Fibroblast of lung (primary cell): Measurements from ENCODE around the gene XXYLT1. TPM values are rescaled to one million over a fixed set of nuclear protein-coding genes. Genes with fewer than 3 reads are reported as not detected.

Source experiments
- DNase-seq, 2 donors: peaks; one replicate each; pipeline versions ENCODE4 v3.0.0 to v3.0.0-alpha.2; 2010; ENCODE audit warnings: low read depth in 2 of 2
- H2AFZ ChIP-seq: 2 replicates; pipeline ENCODE4 v1.5.1; 2012; ENCODE audit warnings: low read length, control low read depth, inconsistent platforms
- H3K27ac ChIP-seq: 2 replicates; pipeline ENCODE4 v1.5.1; 2011; ENCODE audit warnings: low read length, control low read depth; ENCODE audit not compliant: insufficient read depth
- H3K27me3 ChIP-seq: 2 replicates; pipeline ENCODE4 v1.5.1; 2011; ENCODE audit warnings: mild to moderate bottlenecking, low read length; ENCODE audit not compliant: control insufficient read depth, insufficient read depth
- H3K36me3 ChIP-seq: 2 replicates; pipeline ENCODE4 v1.5.1; 2011; ENCODE audit warnings: low read length; ENCODE audit not compliant: control insufficient read depth, insufficient read depth
- H3K4me1 ChIP-seq: 2 replicates; pipeline ENCODE4 v1.5.1; 2011; ENCODE audit warnings: low read length; ENCODE audit not compliant: control insufficient read depth, insufficient read depth; ENCODE audit errors: extremely low read depth
- H3K4me2 ChIP-seq: 2 replicates; pipeline ENCODE4 v1.5.1; 2011; ENCODE audit warnings: low read length, control low read depth; ENCODE audit not compliant: insufficient read depth; ENCODE audit errors: extremely low read depth
- H3K4me3 ChIP-seq, 4 experiments: fragments of 200-600 bp in 1 of 4; sonication (generic) in 1 of 4; replicated peaks in 1 of 4; 2 replicates each; pipeline ENCODE4 v1.5.1; 2011 to 2016; ENCODE audit warnings: low read length in 4 of 4, low read depth in 3 of 4, mild to moderate bottlenecking in 3 of 4, control low read depth in 2 of 4, inconsistent platforms in 1 of 4, mixed read lengths in 1 of 4; ENCODE audit not compliant: insufficient read depth in 1 of 4; ENCODE audit errors: control extremely low read depth in 1 of 4
- H3K79me2 ChIP-seq: 2 replicates; pipeline ENCODE4 v1.5.1; 2012; ENCODE audit warnings: mild to moderate bottlenecking, low read length, inconsistent platforms; ENCODE audit not compliant: control insufficient read depth, insufficient read depth
- H3K9ac ChIP-seq: 2 replicates; pipeline ENCODE4 v1.5.1; 2011; ENCODE audit warnings: mild to moderate bottlenecking, low read length, control low read depth; ENCODE audit not compliant: insufficient read depth
- H3K9me3 ChIP-seq: 2 replicates; pipeline ENCODE4 v1.5.1; 2012; ENCODE audit warnings: low read depth, low read length; ENCODE audit not compliant: control insufficient read depth, insufficient read depth
- H4K20me1 ChIP-seq: 2 replicates; pipeline ENCODE4 v1.5.1; 2011; ENCODE audit warnings: low read length; ENCODE audit not compliant: control insufficient read depth, insufficient read depth; ENCODE audit errors: extremely low read depth
- EZH2 ChIP-seq: IDR thresholded peaks from 2 replicates; pipeline ENCODE4 v1.5.1; 2012; ENCODE audit warnings: low read length, control low read depth, mild to moderate bottlenecking; ENCODE audit errors: missing control alignments
- polyA plus RNA-seq, 2 donors: library from polyadenylated mRNA; depleted of rRNA in 1 of 2; stranded (reverse) in 1 of 2; unstranded in 1 of 2; fragments of >200 nt; gene quantifications; 2 replicates each; pipeline ENCODE4 v1.2.1, GENCODE V29; 2011 to 2012; ENCODE audit warnings: missing spikeins in 1 of 2
- total RNA-seq: library from RNA; depleted of rRNA; stranded (reverse); fragments of >200 nt; gene quantifications from 2 replicates; pipeline ENCODE4 v1.2.1, GENCODE V29; 2014
- TF ChIP-seq, protein P1 (sequence below), 2 donors: IDR thresholded peaks in 1 of 2; conservative IDR thresholded peaks in 1 of 2; 1 replicate in 1 of 2; 2 replicates in 1 of 2; pipeline ENCODE4 v1.5.1; 2011 to 2012; ENCODE audit warnings: low read length in 2 of 2, control low read depth in 1 of 2, inconsistent platforms in 1 of 2, low read depth in 1 of 2, mild to moderate bottlenecking in 1 of 2

Gene XXYLT1
- total and polyA plus RNA-seq, 2 donors (not counting 1 experiment from before 2014, with no cell fraction given), result 12.4 to 18.5 TPM

GRCh38 chr3:195159117-195159813, 111.7 kb downstream of the XXYLT1 start:
- no peaks in the 10 kb centered on the region for H4K20me1 ChIP-seq
- H3K4me2 ChIP-seq, result no peak overlapping the region
- no peaks in the 10 kb centered on the region for H3K79me2 ChIP-seq
- H3K4me3 ChIP-seq, result no peak overlapping the region
- H3K9me3 ChIP-seq, result no peaks in the 10 kb centered on the region
- H2AFZ ChIP-seq, result no peak overlapping the region
- DNase-seq, result no peak
- H3K36me3 ChIP-seq, result peaks cover 1% of the 10 kb centered on the region
- H3K27ac ChIP-seq, result peak overlapping the region; percentile 90
- H3K4me1 ChIP-seq, result peaks cover 28% of the 10 kb centered on the region
- no peak overlapping the region for H3K9ac ChIP-seq
- H3K27me3 ChIP-seq, result no peaks in the 10 kb centered on the region
- no peak for TF ChIP-seq EZH2
- TF ChIP-seq, protein P1, sequence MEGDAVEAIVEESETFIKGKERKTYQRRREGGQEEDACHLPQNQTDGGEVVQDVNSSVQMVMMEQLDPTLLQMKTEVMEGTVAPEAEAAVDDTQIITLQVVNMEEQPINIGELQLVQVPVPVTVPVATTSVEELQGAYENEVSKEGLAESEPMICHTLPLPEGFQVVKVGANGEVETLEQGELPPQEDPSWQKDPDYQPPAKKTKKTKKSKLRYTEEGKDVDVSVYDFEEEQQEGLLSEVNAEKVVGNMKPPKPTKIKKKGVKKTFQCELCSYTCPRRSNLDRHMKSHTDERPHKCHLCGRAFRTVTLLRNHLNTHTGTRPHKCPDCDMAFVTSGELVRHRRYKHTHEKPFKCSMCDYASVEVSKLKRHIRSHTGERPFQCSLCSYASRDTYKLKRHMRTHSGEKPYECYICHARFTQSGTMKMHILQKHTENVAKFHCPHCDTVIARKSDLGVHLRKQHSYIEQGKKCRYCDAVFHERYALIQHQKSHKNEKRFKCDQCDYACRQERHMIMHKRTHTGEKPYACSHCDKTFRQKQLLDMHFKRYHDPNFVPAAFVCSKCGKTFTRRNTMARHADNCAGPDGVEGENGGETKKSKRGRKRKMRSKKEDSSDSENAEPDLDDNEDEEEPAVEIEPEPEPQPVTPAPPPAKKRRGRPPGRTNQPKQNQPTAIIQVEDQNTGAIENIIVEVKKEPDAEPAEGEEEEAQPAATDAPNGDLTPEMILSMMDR (conservative IDR thresholded peaks at IDR 0.05 in 1 of 2, IDR thresholded peaks at IDR 0.05 in 1 of 2; ENCODE audit: low read depth in 1 of 2, low read length in 2 of 2), result no peak

DNA sequence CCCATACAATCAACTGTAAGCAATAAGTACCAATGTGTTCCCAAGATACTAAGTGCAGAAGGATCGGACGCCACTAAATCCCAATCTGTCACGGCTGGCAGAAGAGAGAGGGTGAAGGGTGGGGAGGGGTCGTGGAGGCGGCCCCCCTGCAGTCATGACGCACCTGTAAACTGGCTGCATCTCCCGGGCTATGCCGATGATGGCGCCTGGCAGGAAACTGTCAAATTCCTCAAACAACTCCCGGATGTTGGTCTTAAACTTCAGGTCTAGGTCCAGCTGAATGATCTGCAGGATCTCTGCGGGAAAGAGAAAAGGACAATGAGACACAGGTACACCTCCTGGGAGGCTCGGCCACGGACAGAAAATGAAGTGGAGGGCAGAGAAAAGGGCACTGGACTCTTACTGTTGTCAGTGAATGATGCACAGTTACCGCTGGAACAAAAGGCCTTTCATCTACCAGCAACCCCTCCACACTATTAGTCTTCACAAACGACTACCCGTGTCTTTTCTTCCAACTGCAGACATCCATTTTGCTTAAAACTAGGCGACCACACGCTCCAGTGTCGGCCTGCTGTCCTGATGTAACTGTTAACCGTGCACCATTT, 114.6 kb downstream of the XXYLT1 start:
- Histone ChIP-seq H4K20me1 (no peaks in the 10 kb centered on the region), H3K27me3 (no peaks in the 10 kb centered on the region), H2AFZ (no peak overlapping the region), H3K36me3 (peaks cover 1% of the 10 kb centered on the region), H3K9me3 (no peaks in the 10 kb centered on the region), H3K4me2 (peak overlapping the region; percentile 13), H3K4me1 (peaks cover 52% of the 10 kb centered on the region), H3K4me3 (no peak overlapping the region), H3K9ac (no peak overlapping the region), H3K27ac (peak overlapping the region; percentile 95), H3K79me2 (no peaks in the 10 kb centered on the region)
- no peak for DNase-seq
- no peak for TF ChIP-seq EZH2
- TF ChIP-seq, protein P1 (conservative IDR thresholded peaks at IDR 0.05 in 1 of 2, IDR thresholded peaks at IDR 0.05 in 1 of 2; ENCODE audit: low read depth in 1 of 2, low read length in 2 of 2), result no peak

GRCh38 chr3:195155570-195156241, 115.3 kb downstream of the XXYLT1 start:
- peaks cover 53% of the 10 kb centered on the region for H3K4me1 ChIP-seq
- DNase-seq, result peak; percentile 22 to 78

More at GRCh38 chr3:195155570-195156241, 115.3 kb downstream of the XXYLT1 start:
- H3K9ac ChIP-seq, result no peak overlapping the region
- no peak for TF ChIP-seq EZH2
- TF ChIP-seq, protein P1 (conservative IDR thresholded peaks at IDR 0.05 in 1 of 2, IDR thresholded peaks at IDR 0.05 in 1 of 2; ENCODE audit: low read depth in 1 of 2, low read length in 2 of 2), result no peak
- H3K79me2 ChIP-seq, result no peaks in the 10 kb centered on the region
- H3K27ac ChIP-seq, result peak overlapping the region; percentile 95
- no peaks in the 10 kb centered on the region for H4K20me1 ChIP-seq
- no peak overlapping the region for H2AFZ ChIP-seq
- H3K27me3 ChIP-seq, result no peaks in the 10 kb centered on the region
- H3K4me2 ChIP-seq, result peak overlapping the region; percentile 58
- H3K36me3 ChIP-seq, result peaks cover 1% of the 10 kb centered on the region
- no peak overlapping the region for H3K4me3 ChIP-seq
- no peaks in the 10 kb centered on the region for H3K9me3 ChIP-seq
